Endothelial cell (in vitro differentiated cells): ENCODE results near the gene SPPL3. TPM values are rescaled to one million over a fixed set of nuclear protein-coding genes. Genes with fewer than 3 reads are reported as not detected.

ENCODE experiments used
- DNase-seq: peaks from one replicate; pipeline ENCODE4 v3.0.0; 2021; ENCODE audit warnings: low spot score
- H3K27ac Mint-ChIP-seq: one replicate; pipeline ENCODE4 v1.8.0; 2021; ENCODE audit warnings: mixed read lengths, inconsistent platforms; ENCODE audit not compliant: unreplicated experiment
- H3K27me3 Mint-ChIP-seq: one replicate; pipeline ENCODE4 v1.8.0; 2021; ENCODE audit warnings: mild to moderate bottlenecking, moderate library complexity, mixed read lengths, inconsistent platforms; ENCODE audit not compliant: unreplicated experiment
- H3K36me3 Mint-ChIP-seq: one replicate; pipeline ENCODE4 v1.8.0; 2021; ENCODE audit warnings: mild to moderate bottlenecking, low read depth, mixed read lengths, inconsistent platforms; ENCODE audit not compliant: unreplicated experiment
- H3K4me1 Mint-ChIP-seq: one replicate; pipeline ENCODE4 v1.8.0; 2021; ENCODE audit warnings: mild to moderate bottlenecking, mixed read lengths, inconsistent platforms; ENCODE audit not compliant: unreplicated experiment
- H3K4me3 Mint-ChIP-seq: one replicate; pipeline ENCODE4 v1.8.0; 2021; ENCODE audit warnings: mild to moderate bottlenecking, mixed read lengths, inconsistent platforms; ENCODE audit not compliant: unreplicated experiment
- H3K9me3 Mint-ChIP-seq: one replicate; pipeline ENCODE4 v1.8.0; 2021; ENCODE audit warnings: mixed read lengths, inconsistent platforms; ENCODE audit not compliant: unreplicated experiment
- CTCF ChIP-seq: fragments of 200-600 bp; sonication (generic); IDR thresholded peaks from one replicate; pipeline ENCODE4 v1.5.0; 2021; ENCODE audit warnings: antibody characterized with exemption; ENCODE audit not compliant: unreplicated experiment
- total RNA-seq: library from RNA; stranded (reverse); fragmentation: NEBNext Ultra II Directional; extraction: Animal tissue kit (Norgen Biotek cat#: 25700); gene quantifications from one replicate; pipeline ENCODE4 v1.2.1, GENCODE V29; 2021; ENCODE audit not compliant: unreplicated experiment

Gene SPPL3
- total RNA-seq, 1 donor from 2014 or later = 55.4 TPM

- Mint-ChIP-seq H3K4me1 (no peaks in the 10 kb centered on the region), H3K27me3 (peaks cover 1% of the 10 kb centered on the region), H3K4me3 (no peak overlapping the region), H3K27ac (no peak overlapping the region), H3K36me3 (no peaks in the 10 kb centered on the region), H3K9me3 (no peaks in the 10 kb centered on the region)
- DNase-seq = no peak
- no peak for TF ChIP-seq CTCF
Measured at GRCh38 chr12:120846721-120847120, 57.4 kb downstream of the SPPL3 start.

GRCh38 chr12:120845696-120846095, 58.5 kb downstream of the SPPL3 start:
- TF ChIP-seq CTCF = no peak
- Mint-ChIP-seq H3K27me3 (peaks cover 1% of the 10 kb centered on the region), H3K9me3 (no peaks in the 10 kb centered on the region), H3K4me1 (no peaks in the 10 kb centered on the region), H3K4me3 (no peak overlapping the region), H3K36me3 (no peaks in the 10 kb centered on the region), H3K27ac (no peak overlapping the region)
- DNase-seq = no peak

GRCh38 chr12:120844768-120845449, 59.2 kb downstream of the SPPL3 start:
- Mint-ChIP-seq H3K4me1 (no peaks in the 10 kb centered on the region), H3K4me3 (no peak overlapping the region), H3K9me3 (no peaks in the 10 kb centered on the region), H3K27me3 (peaks cover 1% of the 10 kb centered on the region), H3K36me3 (peaks cover 4% of the 10 kb centered on the region), H3K27ac (no peak overlapping the region)
- TF ChIP-seq CTCF = no peak
- DNase-seq = no peak

GRCh38 chr12:120844297-120844696, 59.9 kb downstream of the SPPL3 start:
- no peak overlapping the region for H3K27ac Mint-ChIP-seq
- H3K4me3 Mint-ChIP-seq = no peak overlapping the region
- H3K27me3 Mint-ChIP-seq = peaks cover 1% of the 10 kb centered on the region
- no peaks in the 10 kb centered on the region for H3K4me1 Mint-ChIP-seq
- H3K36me3 Mint-ChIP-seq = peaks cover 4% of the 10 kb centered on the region
- no peaks in the 10 kb centered on the region for H3K9me3 Mint-ChIP-seq
- no peak for DNase-seq
- TF ChIP-seq CTCF = no peak

- H3K27me3 Mint-ChIP-seq = peaks cover 1% of the 10 kb centered on the region
- H3K27ac Mint-ChIP-seq = no peak overlapping the region
- no peak for TF ChIP-seq CTCF
- peaks cover 4% of the 10 kb centered on the region for H3K36me3 Mint-ChIP-seq
- no peaks in the 10 kb centered on the region for H3K4me1 Mint-ChIP-seq
- no peaks in the 10 kb centered on the region for H3K9me3 Mint-ChIP-seq
- no peak overlapping the region for H3K4me3 Mint-ChIP-seq
- no peak for DNase-seq
Measured at GRCh38 chr12:120843472-120843871, 60.7 kb downstream of the SPPL3 start.
